ENCODE measurements around the gene GNG7.

GRCh38 chr19:2551172-2551863 lies 151.2 kb downstream of the GNG7 start:
- no peak for TF ChIP-seq MAX (IDR thresholded peaks at IDR 0.05; ENCODE audit: low read depth)
- TF ChIP-seq CTCF (IDR thresholded peaks at IDR 0.05), result no peak
- TF ChIP-seq REST (IDR thresholded peaks at IDR 0.05; ENCODE audit: low read depth, low read length), result no peak
- TF ChIP-seq RFX5 (IDR thresholded peaks at IDR 0.05; ENCODE audit: low read length), result no peak
- no peak for TF ChIP-seq JUND (IDR thresholded peaks at IDR 0.05)
- TF ChIP-seq RXRA (IDR thresholded peaks at IDR 0.05; ENCODE audit: borderline replicate concordance, low read depth), result no peak
- no peak for TF ChIP-seq EZH2phosphoT487 (IDR thresholded peaks at IDR 0.05; ENCODE audit: borderline replicate concordance, low read depth)
- TF ChIP-seq POLR2AphosphoS5 (IDR thresholded peaks at IDR 0.05; ENCODE audit: low read depth, low read length), result no peak
- TF ChIP-seq GATA2 (CRISPR knock-in tag; IDR thresholded peaks at IDR 0.05), result no peak
- no peak for TF ChIP-seq TCF12 (IDR thresholded peaks at IDR 0.05)
- no peak for TF ChIP-seq CHD2 (IDR thresholded peaks at IDR 0.05; ENCODE audit: low read length, partially characterized antibody)
- TF ChIP-seq EP300 (IDR thresholded peaks at IDR 0.05; ENCODE audit: borderline replicate concordance in 1 of 2, low read depth in 1 of 2, low read length in 1 of 2), result no peak
- no peak for TF ChIP-seq NFIC (IDR thresholded peaks at IDR 0.05; ENCODE audit: borderline replicate concordance)
